ENCODE data around the gene MYO18A. TPM values are rescaled to one million over a fixed set of nuclear protein-coding genes. Genes with fewer than 3 reads are reported as not detected.

The MYO18A gene
- total RNA-seq, 1 donor from 2014 or later = 59.5 TPM

DNA sequence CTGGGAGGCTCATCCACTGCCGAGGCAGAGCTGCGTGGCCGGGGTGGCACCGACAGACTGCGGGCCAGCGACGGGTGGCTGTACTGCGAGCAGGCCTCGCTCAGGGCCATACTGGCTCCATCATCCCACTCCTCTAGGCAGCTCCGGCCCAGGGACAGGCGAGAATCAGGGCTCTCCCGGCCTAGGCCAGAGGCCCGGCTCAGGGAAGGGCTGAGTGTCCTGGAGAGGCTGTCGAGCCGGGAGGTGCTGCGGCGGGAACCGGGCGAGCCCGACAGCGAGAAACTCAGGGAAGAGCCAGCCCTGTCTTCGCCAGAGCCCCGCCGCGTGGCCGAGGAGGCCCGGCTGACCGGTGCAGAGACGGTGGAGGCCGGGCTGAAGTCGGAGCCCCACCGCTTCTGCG is 99.9 kb downstream of the MYO18A start:
- peaks cover 79% of the 10 kb centered on the region for H3K36me3 ChIP-seq
- no peaks in the 10 kb centered on the region for H3K9me3 ChIP-seq
- TF ChIP-seq, protein P1, sequence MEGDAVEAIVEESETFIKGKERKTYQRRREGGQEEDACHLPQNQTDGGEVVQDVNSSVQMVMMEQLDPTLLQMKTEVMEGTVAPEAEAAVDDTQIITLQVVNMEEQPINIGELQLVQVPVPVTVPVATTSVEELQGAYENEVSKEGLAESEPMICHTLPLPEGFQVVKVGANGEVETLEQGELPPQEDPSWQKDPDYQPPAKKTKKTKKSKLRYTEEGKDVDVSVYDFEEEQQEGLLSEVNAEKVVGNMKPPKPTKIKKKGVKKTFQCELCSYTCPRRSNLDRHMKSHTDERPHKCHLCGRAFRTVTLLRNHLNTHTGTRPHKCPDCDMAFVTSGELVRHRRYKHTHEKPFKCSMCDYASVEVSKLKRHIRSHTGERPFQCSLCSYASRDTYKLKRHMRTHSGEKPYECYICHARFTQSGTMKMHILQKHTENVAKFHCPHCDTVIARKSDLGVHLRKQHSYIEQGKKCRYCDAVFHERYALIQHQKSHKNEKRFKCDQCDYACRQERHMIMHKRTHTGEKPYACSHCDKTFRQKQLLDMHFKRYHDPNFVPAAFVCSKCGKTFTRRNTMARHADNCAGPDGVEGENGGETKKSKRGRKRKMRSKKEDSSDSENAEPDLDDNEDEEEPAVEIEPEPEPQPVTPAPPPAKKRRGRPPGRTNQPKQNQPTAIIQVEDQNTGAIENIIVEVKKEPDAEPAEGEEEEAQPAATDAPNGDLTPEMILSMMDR (IDR thresholded peaks at IDR 0.05) = no peak
- no peak overlapping the region for H3K4me3 ChIP-seq
- DNase-seq (no peak), ATAC-seq (no peak)
- no peak overlapping the region for H3K27ac ChIP-seq
- intact Hi-C loops (cut with DNase I) = no loop called here
- H3K27me3 ChIP-seq (ENCODE audit: low read depth) = no peaks in the 10 kb centered on the region
- no peaks in the 10 kb centered on the region for H3K4me1 ChIP-seq

DNA sequence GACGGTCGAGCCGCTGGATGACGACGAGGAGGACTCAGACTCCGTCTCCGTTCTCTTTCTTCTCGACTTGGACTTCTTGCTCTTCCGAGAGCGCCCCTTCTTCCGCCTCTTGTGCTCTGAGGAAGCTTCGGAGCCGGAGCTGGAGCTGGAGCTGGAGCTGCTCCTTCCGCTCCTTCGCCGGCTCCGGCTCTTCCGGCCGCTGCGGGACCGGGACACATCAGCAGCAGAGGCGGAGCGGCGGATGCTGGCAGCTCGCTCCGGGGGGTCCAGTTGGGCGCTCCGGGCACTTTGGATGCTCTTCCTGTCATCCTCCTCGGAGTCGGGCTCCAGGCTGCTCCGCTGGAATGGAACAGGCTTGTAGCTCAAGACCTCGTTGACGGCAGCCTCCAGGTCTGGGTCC is 100.3 kb downstream of the MYO18A start:
- no peak for ATAC-seq

DNA sequence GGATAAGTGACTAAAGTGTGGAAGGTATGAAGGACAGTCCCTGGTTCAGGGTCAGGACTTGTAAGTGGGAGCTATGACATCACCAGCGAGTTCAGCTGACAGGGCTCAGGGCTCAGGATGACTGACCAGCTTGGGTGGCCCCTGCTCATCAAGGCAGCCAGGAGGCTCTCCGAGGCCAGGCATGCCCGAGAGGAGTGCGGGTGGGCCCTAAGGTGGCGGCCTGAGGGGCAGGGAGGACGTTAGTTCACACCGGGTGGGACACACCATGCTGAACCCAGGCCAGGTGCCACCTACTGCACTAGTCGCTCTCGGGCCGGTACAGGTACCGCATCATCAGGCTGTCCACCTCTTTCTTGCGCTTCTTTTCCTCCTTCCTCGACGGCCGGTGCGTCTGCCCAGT is 100.8 kb downstream of the MYO18A start:
- Histone ChIP-seq H3K36me3 (peaks cover 70% of the 10 kb centered on the region), H3K27me3 (ENCODE audit: low read depth) (no peaks in the 10 kb centered on the region), H3K9me3 (no peaks in the 10 kb centered on the region), H3K4me3 (no peak overlapping the region), H3K4me1 (no peaks in the 10 kb centered on the region), H3K27ac (no peak overlapping the region)
- intact Hi-C loops (cut with DNase I) = no loop called here
- DNase-seq = no peak
- no peak for ATAC-seq
- TF ChIP-seq, protein P1 (IDR thresholded peaks at IDR 0.05) = no peak

More for the DNA sequence above, 100.3 kb downstream of the MYO18A start:
- peaks cover 75% of the 10 kb centered on the region for H3K36me3 ChIP-seq
- no peak overlapping the region for H3K27ac ChIP-seq
- DNase-seq = no peak
- no peaks in the 10 kb centered on the region for H3K27me3 ChIP-seq (ENCODE audit: low read depth)
- intact Hi-C loops (cut with DNase I) = no loop called here
- no peak overlapping the region for H3K4me3 ChIP-seq
- no peaks in the 10 kb centered on the region for H3K9me3 ChIP-seq
- H3K4me1 ChIP-seq = no peaks in the 10 kb centered on the region
- TF ChIP-seq, protein P1 (IDR thresholded peaks at IDR 0.05) = no peak

DNA sequence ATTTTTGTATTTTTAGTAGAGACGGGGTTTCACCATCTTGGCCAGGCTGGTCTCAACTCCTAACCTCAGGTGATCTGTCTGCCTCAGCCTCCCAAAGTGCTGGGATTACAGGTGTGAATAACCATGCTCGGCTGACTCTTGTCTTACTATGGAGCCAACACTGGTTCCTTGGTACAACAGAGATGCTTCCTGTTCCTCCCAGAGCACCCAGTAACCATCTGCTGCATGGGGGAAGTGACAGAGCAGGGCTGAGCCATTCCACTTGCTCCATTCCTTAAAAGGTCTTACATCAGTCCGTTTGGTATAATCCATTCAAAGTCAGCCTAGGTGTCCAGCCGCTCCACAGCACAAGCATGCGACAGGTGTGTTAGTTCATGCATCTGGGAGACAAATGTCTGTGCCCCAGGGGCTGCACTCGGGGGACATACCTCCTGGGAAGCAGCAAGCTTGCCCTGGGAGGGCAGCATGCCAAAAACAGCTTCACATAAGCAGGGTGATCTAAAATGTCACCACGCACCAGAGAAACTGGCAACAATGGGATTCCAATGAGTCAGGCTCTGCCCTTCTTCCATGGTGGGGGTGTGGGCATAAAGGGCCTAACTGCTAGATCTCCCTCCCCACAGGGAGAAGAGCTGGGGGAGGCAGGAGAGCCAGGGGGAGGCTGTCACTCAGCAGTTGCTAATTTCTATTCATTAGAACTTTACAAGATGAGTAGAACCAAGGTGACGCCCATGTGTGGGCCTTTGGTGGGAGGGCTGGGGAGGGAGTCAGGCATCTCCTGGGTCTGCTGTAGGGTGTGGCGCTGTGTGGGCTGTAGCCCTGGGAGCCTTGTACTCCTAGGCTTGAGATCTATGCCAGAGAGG is 101.8 kb downstream of the MYO18A start:
- no peaks in the 10 kb centered on the region for H3K4me1 ChIP-seq
- no peak for DNase-seq
- no peak overlapping the region for H3K4me3 ChIP-seq
- intact Hi-C loops (cut with DNase I) = no loop called here
- no peak for ATAC-seq
- H3K27me3 ChIP-seq (ENCODE audit: low read depth) = no peaks in the 10 kb centered on the region
- H3K36me3 ChIP-seq = peaks cover 61% of the 10 kb centered on the region
- TF ChIP-seq, protein P1 (IDR thresholded peaks at IDR 0.05) = no peak
- H3K9me3 ChIP-seq = no peaks in the 10 kb centered on the region
- no peak overlapping the region for H3K27ac ChIP-seq

DNA sequence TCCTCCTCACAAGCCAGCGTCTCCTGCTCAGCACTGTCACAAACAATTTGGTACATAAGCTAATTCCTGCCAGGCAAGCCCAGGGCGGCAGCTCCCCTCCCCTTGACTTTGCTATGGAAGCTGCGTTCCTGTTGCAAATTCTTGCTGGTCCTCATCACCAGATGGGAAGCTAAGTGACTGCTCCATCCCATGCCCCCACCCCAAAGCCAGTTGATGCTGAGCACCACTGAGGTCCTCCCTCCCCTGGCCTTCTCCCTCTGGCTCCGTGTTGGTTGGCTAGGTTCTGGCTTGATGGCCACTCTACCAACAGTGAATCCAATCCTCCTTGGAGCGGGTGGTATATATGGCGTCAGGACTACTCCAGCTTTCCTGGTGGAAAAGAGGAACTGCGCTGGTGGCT is 102.9 kb downstream of the MYO18A start:
- Histone ChIP-seq H3K9me3 (no peaks in the 10 kb centered on the region), H3K36me3 (peaks cover 52% of the 10 kb centered on the region), H3K4me1 (no peaks in the 10 kb centered on the region), H3K27me3 (ENCODE audit: low read depth) (no peaks in the 10 kb centered on the region), H3K27ac (no peak overlapping the region), H3K4me3 (no peak overlapping the region)
- intact Hi-C loops (cut with DNase I) = no loop called here
- DNase-seq (no peak), ATAC-seq (no peak)
- TF ChIP-seq, protein P1 (IDR thresholded peaks at IDR 0.05) = no peak
